Neural progenitor cell (in vitro differentiated cells): Measurements from ENCODE around the gene TINCR.

Source experiments
- EZH2 ChIP-seq: fragments of 200-600 bp; sonication (generic); IDR thresholded peaks from 2 replicates; pipeline ENCODE4 v1.6.1; 2017; ENCODE audit warnings: antibody characterized with exemption, mild to moderate bottlenecking, moderate library complexity
- EZH2phosphoT487 ChIP-seq: fragments of 200-600 bp; sonication (generic); IDR thresholded peaks from 2 replicates; pipeline ENCODE4 v1.6.1; 2017; ENCODE audit warnings: antibody characterized with exemption
- TF ChIP-seq, protein P1 (sequence below): fragments of 200-600 bp; sonication (generic); IDR thresholded peaks from 2 replicates; pipeline ENCODE4 v1.5.1; 2017; ENCODE audit warnings: antibody characterized with exemption, mild to moderate bottlenecking

DNA sequence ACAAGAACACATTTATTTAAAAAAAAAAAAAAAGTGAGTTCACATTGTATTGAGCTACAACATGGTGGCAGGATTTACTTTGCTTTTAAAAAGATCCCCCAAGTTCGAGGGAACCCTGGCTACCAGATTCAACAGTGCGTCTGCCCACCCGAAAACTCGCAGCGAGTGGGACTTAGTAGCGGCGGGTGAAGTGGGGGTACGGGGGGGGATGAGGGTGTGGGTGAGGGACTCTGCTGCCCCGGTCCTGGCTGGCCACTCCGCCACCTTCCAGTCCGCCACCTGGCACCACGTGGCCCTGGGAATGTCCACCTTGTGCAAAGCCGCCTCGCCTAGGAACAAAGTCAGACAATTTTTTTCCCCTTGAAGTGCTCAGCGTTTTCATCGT is 19.3 kb upstream of the TINCR start:
- TF ChIP-seq, protein P1, sequence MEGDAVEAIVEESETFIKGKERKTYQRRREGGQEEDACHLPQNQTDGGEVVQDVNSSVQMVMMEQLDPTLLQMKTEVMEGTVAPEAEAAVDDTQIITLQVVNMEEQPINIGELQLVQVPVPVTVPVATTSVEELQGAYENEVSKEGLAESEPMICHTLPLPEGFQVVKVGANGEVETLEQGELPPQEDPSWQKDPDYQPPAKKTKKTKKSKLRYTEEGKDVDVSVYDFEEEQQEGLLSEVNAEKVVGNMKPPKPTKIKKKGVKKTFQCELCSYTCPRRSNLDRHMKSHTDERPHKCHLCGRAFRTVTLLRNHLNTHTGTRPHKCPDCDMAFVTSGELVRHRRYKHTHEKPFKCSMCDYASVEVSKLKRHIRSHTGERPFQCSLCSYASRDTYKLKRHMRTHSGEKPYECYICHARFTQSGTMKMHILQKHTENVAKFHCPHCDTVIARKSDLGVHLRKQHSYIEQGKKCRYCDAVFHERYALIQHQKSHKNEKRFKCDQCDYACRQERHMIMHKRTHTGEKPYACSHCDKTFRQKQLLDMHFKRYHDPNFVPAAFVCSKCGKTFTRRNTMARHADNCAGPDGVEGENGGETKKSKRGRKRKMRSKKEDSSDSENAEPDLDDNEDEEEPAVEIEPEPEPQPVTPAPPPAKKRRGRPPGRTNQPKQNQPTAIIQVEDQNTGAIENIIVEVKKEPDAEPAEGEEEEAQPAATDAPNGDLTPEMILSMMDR = no peak
- no peak for TF ChIP-seq EZH2
- TF ChIP-seq EZH2phosphoT487 = no peak
